Measurements from ENCODE around the gene TBC1D26.
"Not testable (repeated sequence)": the region's sequence is repeated elsewhere in the genome, so short reads cannot be mapped to it uniquely, and the experiment has no call there.

TBC1D26 gene

DNA sequence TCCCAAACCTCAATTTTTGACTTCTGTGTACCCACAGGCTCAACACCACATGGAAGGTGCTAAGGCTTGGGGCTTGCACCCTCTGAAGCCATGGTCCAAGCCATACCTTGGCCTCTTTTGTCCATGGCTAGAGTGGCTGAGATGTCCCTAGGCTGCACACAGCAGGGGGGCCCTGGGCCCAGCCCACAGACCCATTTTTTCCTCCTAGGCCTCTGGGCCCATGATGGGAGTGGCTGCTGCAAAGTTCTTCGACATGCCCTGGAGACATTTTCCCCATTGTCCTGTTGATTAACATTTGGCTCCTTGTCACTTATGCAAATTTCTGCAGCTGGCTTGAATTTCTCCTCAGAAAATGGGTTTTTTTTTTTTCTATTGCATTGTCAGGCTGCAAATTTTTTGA is 47.0 kb downstream of the TBC1D26 start:
- no peak for DNase-seq (ENCODE audit: low spot score)
- TF ChIP-seq, protein P1, sequence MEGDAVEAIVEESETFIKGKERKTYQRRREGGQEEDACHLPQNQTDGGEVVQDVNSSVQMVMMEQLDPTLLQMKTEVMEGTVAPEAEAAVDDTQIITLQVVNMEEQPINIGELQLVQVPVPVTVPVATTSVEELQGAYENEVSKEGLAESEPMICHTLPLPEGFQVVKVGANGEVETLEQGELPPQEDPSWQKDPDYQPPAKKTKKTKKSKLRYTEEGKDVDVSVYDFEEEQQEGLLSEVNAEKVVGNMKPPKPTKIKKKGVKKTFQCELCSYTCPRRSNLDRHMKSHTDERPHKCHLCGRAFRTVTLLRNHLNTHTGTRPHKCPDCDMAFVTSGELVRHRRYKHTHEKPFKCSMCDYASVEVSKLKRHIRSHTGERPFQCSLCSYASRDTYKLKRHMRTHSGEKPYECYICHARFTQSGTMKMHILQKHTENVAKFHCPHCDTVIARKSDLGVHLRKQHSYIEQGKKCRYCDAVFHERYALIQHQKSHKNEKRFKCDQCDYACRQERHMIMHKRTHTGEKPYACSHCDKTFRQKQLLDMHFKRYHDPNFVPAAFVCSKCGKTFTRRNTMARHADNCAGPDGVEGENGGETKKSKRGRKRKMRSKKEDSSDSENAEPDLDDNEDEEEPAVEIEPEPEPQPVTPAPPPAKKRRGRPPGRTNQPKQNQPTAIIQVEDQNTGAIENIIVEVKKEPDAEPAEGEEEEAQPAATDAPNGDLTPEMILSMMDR (IDR thresholded peaks at IDR 0.05; ENCODE audit: extremely low read depth, insufficient read depth, missing control alignments), result no peak
- in situ Hi-C loops (cut with MboI; ENCODE audit: low pct_unique_long_range_greater_than_20kb, low sequenced_read_pairs, unreplicated experiment), result no loop called here

DNA sequence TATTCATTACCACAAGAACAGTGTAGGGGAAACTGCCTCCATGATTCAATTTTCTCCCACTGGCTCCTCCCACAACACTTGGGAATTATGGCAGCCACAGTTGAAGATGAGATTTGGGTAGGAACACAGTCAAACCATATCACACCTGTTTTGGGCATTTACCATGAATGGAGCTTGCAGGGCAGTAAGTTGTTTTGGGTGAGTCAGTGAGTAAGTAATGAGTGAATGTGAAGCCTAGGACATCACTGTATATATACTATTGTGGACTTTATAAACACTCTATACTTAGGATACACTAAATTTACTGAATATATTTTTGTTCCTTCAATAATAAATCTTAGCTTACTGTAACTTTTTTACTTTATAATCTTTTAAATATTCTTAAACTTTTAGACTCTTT is 48.1 kb downstream of the TBC1D26 start:
- in situ Hi-C loops (cut with MboI; ENCODE audit: low pct_unique_long_range_greater_than_20kb, low sequenced_read_pairs, unreplicated experiment), result no loop called here
- no peak for DNase-seq (ENCODE audit: low spot score)
- TF ChIP-seq, protein P1 (IDR thresholded peaks at IDR 0.05; ENCODE audit: extremely low read depth, insufficient read depth, missing control alignments), result no peak

DNA sequence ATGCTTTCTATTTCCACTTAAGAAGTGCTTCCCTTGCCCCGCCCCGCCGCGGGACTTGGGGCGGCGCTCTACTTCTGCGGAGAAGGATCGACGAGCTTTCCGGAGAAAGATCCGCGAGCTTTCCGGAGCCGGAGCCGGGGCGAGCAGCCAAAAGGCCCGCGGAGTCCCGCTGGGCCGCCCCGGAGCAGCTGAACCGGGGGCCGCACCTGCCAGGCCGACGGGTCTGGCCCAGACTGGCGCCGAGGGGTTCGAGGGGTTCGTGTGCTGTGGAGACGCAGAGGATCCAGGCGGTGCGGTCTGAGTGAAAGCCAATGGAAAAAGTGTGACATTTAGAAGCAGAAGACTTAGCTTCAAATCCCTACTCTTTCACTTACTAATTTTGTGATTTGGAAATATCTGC is 50.8 kb downstream of the TBC1D26 start:
- no peak for DNase-seq (ENCODE audit: low spot score)
- in situ Hi-C loops (cut with MboI; ENCODE audit: low pct_unique_long_range_greater_than_20kb, low sequenced_read_pairs, unreplicated experiment), result no loop called here
- TF ChIP-seq, protein P1 (IDR thresholded peaks at IDR 0.05; ENCODE audit: extremely low read depth, insufficient read depth, missing control alignments), result no peak

DNA sequence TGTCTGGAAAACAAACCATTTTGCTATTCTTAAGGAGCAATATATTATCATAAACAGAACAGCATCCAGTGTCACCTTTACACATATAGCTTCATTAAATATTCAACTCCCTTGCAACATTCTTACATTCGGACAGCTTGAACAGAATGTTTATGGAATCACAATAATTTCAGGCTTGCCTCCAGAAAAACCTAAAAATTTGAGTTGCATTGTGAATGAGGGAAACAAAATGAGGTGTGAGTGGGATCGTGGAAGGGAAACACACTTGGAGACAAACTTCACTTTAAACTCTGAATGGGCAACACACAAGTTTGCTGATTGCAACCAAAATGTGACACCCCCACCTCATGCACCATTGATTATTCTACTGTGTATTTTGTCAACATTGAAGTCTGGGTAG is 51.4 kb downstream of the TBC1D26 start:
- in situ Hi-C loops (cut with MboI; ENCODE audit: low pct_unique_long_range_greater_than_20kb, low sequenced_read_pairs, unreplicated experiment), result no loop called here
- no peak for DNase-seq (ENCODE audit: low spot score)
- TF ChIP-seq, protein P1 (IDR thresholded peaks at IDR 0.05; ENCODE audit: extremely low read depth, insufficient read depth, missing control alignments), result no peak

DNA sequence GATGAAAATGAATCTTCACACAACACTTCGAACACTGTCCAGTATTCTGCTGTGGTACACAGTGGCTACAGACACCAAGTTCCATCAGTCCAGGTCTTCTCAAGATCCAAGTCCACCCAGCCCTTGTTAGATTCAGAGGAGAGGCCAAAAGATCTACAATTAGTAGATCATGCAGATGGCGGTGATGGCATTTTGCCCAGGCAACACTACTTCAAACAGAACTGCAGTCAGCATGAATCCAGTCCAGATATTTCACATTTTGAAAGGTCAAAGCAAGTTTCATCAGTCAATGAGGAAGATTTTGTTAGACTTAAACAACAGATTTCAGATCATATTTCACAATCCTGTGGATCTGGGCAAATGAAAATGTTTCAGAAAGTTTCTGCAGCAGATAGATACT is 52.3 kb downstream of the TBC1D26 start:
- in situ Hi-C loops (cut with MboI; ENCODE audit: low pct_unique_long_range_greater_than_20kb, low sequenced_read_pairs, unreplicated experiment); DNase-seq (ENCODE audit: low spot score): not testable (repeated sequence)

DNA sequence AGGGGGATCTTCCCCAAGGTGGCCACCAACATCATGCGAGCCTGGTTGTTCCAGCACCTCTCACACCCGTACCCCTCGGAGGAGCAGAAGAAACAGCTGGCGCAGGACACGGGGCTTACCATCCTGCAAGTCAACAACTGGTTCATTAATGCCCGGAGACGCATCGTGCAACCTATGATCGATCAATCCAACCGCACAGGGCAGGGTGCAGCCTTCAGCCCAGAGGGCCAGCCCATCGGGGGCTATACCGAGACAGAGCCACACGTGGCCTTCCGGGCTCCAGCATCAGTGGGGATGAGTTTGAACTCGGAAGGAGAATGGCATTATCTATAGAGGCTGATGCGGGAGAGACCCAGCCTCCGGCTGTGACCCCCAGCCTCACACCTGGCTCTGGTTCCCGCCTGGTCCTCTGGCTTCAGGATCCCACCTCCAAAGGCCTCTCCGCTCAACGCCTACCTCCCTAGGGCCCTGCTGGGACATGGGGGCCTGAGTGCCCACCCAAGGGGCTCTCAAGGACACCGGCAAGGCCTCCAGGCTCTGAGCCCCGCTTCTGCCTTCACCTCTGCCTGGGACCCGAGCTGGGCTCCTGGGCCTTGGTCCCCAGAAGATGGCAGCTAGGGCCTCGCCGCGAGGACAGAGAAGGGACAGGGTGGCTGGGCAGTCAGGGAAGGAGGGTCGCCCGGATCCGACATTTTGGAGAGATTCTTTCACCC is 55.4 kb downstream of the TBC1D26 start:
- DNase-seq (ENCODE audit: low spot score); in situ Hi-C loops (cut with MboI; ENCODE audit: low pct_unique_long_range_greater_than_20kb, low sequenced_read_pairs, unreplicated experiment): not testable (repeated sequence)

DNA sequence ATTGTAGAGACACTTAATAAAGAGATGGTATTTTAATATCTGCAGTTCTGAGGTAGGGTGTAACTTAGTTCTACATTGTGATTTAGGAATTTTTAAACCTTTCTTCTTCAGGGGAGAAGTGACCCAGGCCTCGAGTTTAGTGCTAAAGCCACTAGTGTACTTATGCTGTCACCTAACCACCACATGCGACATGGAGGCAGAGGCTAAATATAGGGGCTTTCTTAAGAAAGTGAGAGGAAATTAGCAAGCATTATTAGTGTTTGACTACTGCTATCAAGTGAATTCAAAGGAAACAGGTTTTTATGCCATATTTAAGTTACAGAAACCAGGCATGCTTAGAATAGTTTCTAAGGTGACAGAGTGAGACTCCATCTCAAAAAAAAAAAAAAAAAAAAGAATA is 56.3 kb downstream of the TBC1D26 start:
- DNase-seq (ENCODE audit: low spot score); in situ Hi-C loops (cut with MboI; ENCODE audit: low pct_unique_long_range_greater_than_20kb, low sequenced_read_pairs, unreplicated experiment): not testable (repeated sequence)

Measured in GM13977 (cell line).